Fibroblast of lung (primary cell): ENCODE results near the gene KLHL29.

Experiments used
- CTCF ChIP-seq, 2 donors: IDR thresholded peaks in 1 of 2; conservative IDR thresholded peaks in 1 of 2; 1 replicate in 1 of 2; 2 replicates in 1 of 2; pipeline ENCODE4 v1.5.1; 2011 to 2012; ENCODE audit warnings: low read length in 2 of 2, control low read depth in 1 of 2, inconsistent platforms in 1 of 2, low read depth in 1 of 2, mild to moderate bottlenecking in 1 of 2
- EZH2 ChIP-seq: IDR thresholded peaks from 2 replicates; pipeline ENCODE4 v1.5.1; 2012; ENCODE audit warnings: low read length, control low read depth, mild to moderate bottlenecking; ENCODE audit errors: missing control alignments

- TF ChIP-seq CTCF (conservative IDR thresholded peaks at IDR 0.05 in 1 of 2, IDR thresholded peaks at IDR 0.05 in 1 of 2; ENCODE audit: low read depth in 1 of 2, low read length in 2 of 2) (no peak), EZH2 (no peak)
Observed at GRCh38 chr2:23586741-23587306, 201.8 kb downstream of the KLHL29 start.
